ENCODE measurements around the gene TAS2R41.

The TAS2R41 gene

GRCh38 chr7:143477501-143478150 is at the start of gene TAS2R41:
TSS of gene TAS2R41 (plus strand) at chr7:143477873. CDS start at chr7:143477873, 0 bp downstream.
- DNase-seq (ENCODE audit: low read depth), result no peak

- DNase-seq (ENCODE audit: low read depth), result no peak
Measured at GRCh38 chr7:143429770-143430698, 47.6 kb upstream of the TAS2R41 start.

- no peak for DNase-seq (ENCODE audit: low read depth)
Measured at GRCh38 chr7:143431109-143431508, 46.6 kb upstream of the TAS2R41 start.

- DNase-seq (ENCODE audit: low read depth), result no peak
Measured at GRCh38 chr7:143433759-143434158, 43.9 kb upstream of the TAS2R41 start.

GRCh38 chr7:143434660-143435059 is 43.0 kb upstream of the TAS2R41 start:
- DNase-seq (ENCODE audit: low read depth), result no peak

- no peak for DNase-seq (ENCODE audit: low read depth)
Measured at GRCh38 chr7:143435266-143435665, 42.4 kb upstream of the TAS2R41 start.

GRCh38 chr7:143436325-143436946 is 41.2 kb upstream of the TAS2R41 start:
- DNase-seq (ENCODE audit: low read depth), result no peak

GRCh38 chr7:143437578-143437977 is 40.1 kb upstream of the TAS2R41 start:
- no peak for DNase-seq (ENCODE audit: low read depth)

GRCh38 chr7:143439866-143440265 is 37.8 kb upstream of the TAS2R41 start:
- DNase-seq (ENCODE audit: low read depth), result no peak

GRCh38 chr7:143443153-143443552 is 34.5 kb upstream of the TAS2R41 start, which contains the start of gene TAS2R60:
TSS of gene TAS2R60 (plus strand) at chr7:143443453. CDS start at chr7:143443453, 0 bp downstream.
- no peak for DNase-seq (ENCODE audit: low read depth)

GRCh38 chr7:143444063-143444782 is 33.5 kb upstream of the TAS2R41 start:
- DNase-seq (ENCODE audit: low read depth), result no peak

GRCh38 chr7:143444785-143445184 is 32.9 kb upstream of the TAS2R41 start:
- DNase-seq (ENCODE audit: low read depth), result no peak

GRCh38 chr7:143447466-143447865 is 30.2 kb upstream of the TAS2R41 start:
- DNase-seq (ENCODE audit: low read depth), result no peak

- DNase-seq (ENCODE audit: low read depth), result no peak
Measured at GRCh38 chr7:143448429-143448828, 29.2 kb upstream of the TAS2R41 start.

GRCh38 chr7:143449793-143450192 is 27.9 kb upstream of the TAS2R41 start:
- DNase-seq (ENCODE audit: low read depth), result no peak

- no peak for DNase-seq (ENCODE audit: low read depth)
Measured at GRCh38 chr7:143451122-143451521, 26.6 kb upstream of the TAS2R41 start.

- no peak for DNase-seq (ENCODE audit: low read depth)
Measured at GRCh38 chr7:143451746-143452145, 25.9 kb upstream of the TAS2R41 start.

GRCh38 chr7:143452495-143452894 is 25.2 kb upstream of the TAS2R41 start:
- DNase-seq (ENCODE audit: low read depth), result no peak

GRCh38 chr7:143454091-143454680 is 23.5 kb upstream of the TAS2R41 start:
- no peak for DNase-seq (ENCODE audit: low read depth)

- no peak for DNase-seq (ENCODE audit: low read depth)
Measured at GRCh38 chr7:143455491-143455890, 22.2 kb upstream of the TAS2R41 start.

GRCh38 chr7:143455942-143456341 is 21.7 kb upstream of the TAS2R41 start:
- no peak for DNase-seq (ENCODE audit: low read depth)
